Omental fat pad (tissue), 4 donors: ENCODE results near the gene NSD1. TPM values are rescaled to one million over a fixed set of nuclear protein-coding genes. Genes with fewer than 3 reads are reported as not detected.

ENCODE experiments used
- ATAC-seq: fragments of 150-250 bp; one replicate; pipeline ENCODE4 v1.9.1; 2016; ENCODE audit warnings: mild to moderate bottlenecking, moderate library complexity; ENCODE audit not compliant: low FRiP score
- DNase-seq: peaks from one replicate; pipeline ENCODE4 v3.0.0-alpha.2; 2019; ENCODE audit warnings: low spot score
- CTCF ChIP-seq, 3 donors: fragments of 450-650 bp; IDR thresholded peaks; one replicate each; pipeline ENCODE4 v1.5.1; 2016 to 2017; ENCODE audit warnings: antibody characterized with exemption in 3 of 3, mild to moderate bottlenecking in 3 of 3, moderate library complexity in 2 of 3
- total RNA-seq, 4 donors: library from RNA; depleted of rRNA; stranded (reverse); fragments of >200 nt; gene quantifications; one replicate each; pipeline ENCODE4 v1.1.0, GENCODE V29; 2016

NSD1 gene
- total RNA-seq, 4 donors from 2014 or later: 32.3 to 52.6 (median 36.1) TPM

- ATAC-seq: no peak
- DNase-seq: no peak
- TF ChIP-seq CTCF (IDR thresholded peaks at IDR 0.05): no peak
These were observed 34.0 kb upstream of the NSD1 start for GRCh38 chr5:177099422-177100093.

GRCh38 chr5:177100714-177101121, 32.9 kb upstream of the NSD1 start:
- TF ChIP-seq CTCF (IDR thresholded peaks at IDR 0.05): no peak
- DNase-seq: no peak
- ATAC-seq: no peak

GRCh38 chr5:177103523-177104253, 29.9 kb upstream of the NSD1 start:
- DNase-seq: no peak
- ATAC-seq: no peak
- no peak for TF ChIP-seq CTCF (IDR thresholded peaks at IDR 0.05)

GRCh38 chr5:177105691-177106476, 27.7 kb upstream of the NSD1 start:
- ATAC-seq (no peak), DNase-seq (no peak)
- no peak for TF ChIP-seq CTCF (IDR thresholded peaks at IDR 0.05)

- ATAC-seq: no peak
- DNase-seq: no peak
- TF ChIP-seq CTCF (IDR thresholded peaks at IDR 0.05): no peak
These were observed 26.4 kb upstream of the NSD1 start for GRCh38 chr5:177107159-177107558.

- no peak for ATAC-seq
- no peak for DNase-seq
These were observed 23.8 kb upstream of the NSD1 start for GRCh38 chr5:177109810-177110209.

More at GRCh38 chr5:177109810-177110209, 23.8 kb upstream of the NSD1 start:
- no peak for TF ChIP-seq CTCF (IDR thresholded peaks at IDR 0.05)
